Measurements from ENCODE around the gene RIMBP3C. TPM values are rescaled to one million over a fixed set of nuclear protein-coding genes. Genes with fewer than 3 reads are reported as not detected.
"Not testable (repeated sequence)": the region's sequence is repeated elsewhere in the genome, so short reads cannot be mapped to it uniquely, and the experiment has no call there.

The RIMBP3C gene
- total RNA-seq, 1 donor from 2014 or later = 0.05 TPM

GRCh38 chr22:21580623-21581007 is 29.4 kb upstream of the RIMBP3C start:
- DNase-seq (ENCODE audit: low spot score); ATAC-seq: not testable (repeated sequence)

- no peak for DNase-seq (ENCODE audit: low spot score)
- ATAC-seq = no peak
These were observed 28.2 kb upstream of the RIMBP3C start for GRCh38 chr22:21579474-21579851.

- DNase-seq (ENCODE audit: low spot score) = no peak
- ATAC-seq = no peak
These were observed 22.7 kb upstream of the RIMBP3C start for GRCh38 chr22:21573750-21574494.

GRCh38 chr22:21573293-21573734 is 22.1 kb upstream of the RIMBP3C start:
- ATAC-seq = peak; percentile 13
- no peak for DNase-seq (ENCODE audit: low spot score)

- DNase-seq (ENCODE audit: low spot score) (no peak), ATAC-seq (no peak)
These were observed 20.4 kb upstream of the RIMBP3C start for GRCh38 chr22:21571679-21572078.

GRCh38 chr22:21570398-21570797 is 19.1 kb upstream of the RIMBP3C start:
- DNase-seq (ENCODE audit: low spot score) (no peak), ATAC-seq (no peak)

GRCh38 chr22:21569459-21570170 is 18.4 kb upstream of the RIMBP3C start:
- DNase-seq (ENCODE audit: low spot score) = no peak
- no peak for ATAC-seq

GRCh38 chr22:21569076-21569427 is 17.8 kb upstream of the RIMBP3C start:
- not testable (repeated sequence) for ATAC-seq; DNase-seq (ENCODE audit: low spot score)

GRCh38 chr22:21568347-21569075 is 17.2 kb upstream of the RIMBP3C start:
- no peak for DNase-seq (ENCODE audit: low spot score)

GRCh38 chr22:21567456-21568346 is 16.4 kb upstream of the RIMBP3C start, which contains the start of gene UBE2L3:
Gene UBE2L3 (plus strand): TSS chr22:21567714. CDS start chr22:21567745, 31 bp downstream.
- ATAC-seq (peak; percentile 89), DNase-seq (ENCODE audit: low spot score) (peak; percentile 88)

More at GRCh38 chr22:21568347-21569075, 17.2 kb upstream of the RIMBP3C start:
- peak; percentile 53 for ATAC-seq

GRCh38 chr22:21564411-21564810 is 13.2 kb upstream of the RIMBP3C start:
- no peak for DNase-seq (ENCODE audit: low spot score)
- ATAC-seq = no peak

- ATAC-seq (no peak), DNase-seq (ENCODE audit: low spot score) (no peak)
These were observed 12.7 kb upstream of the RIMBP3C start for GRCh38 chr22:21563912-21564311.

GRCh38 chr22:21560657-21561056 is 9.4 kb upstream of the RIMBP3C start:
- peak; percentile 86 for ATAC-seq

GRCh38 chr22:21559345-21560125 is 8.3 kb upstream of the RIMBP3C start:
- ATAC-seq; DNase-seq (ENCODE audit: low spot score): not testable (repeated sequence)

More at GRCh38 chr22:21560657-21561056, 9.4 kb upstream of the RIMBP3C start:
- DNase-seq (ENCODE audit: low spot score) = not testable (repeated sequence)

GRCh38 chr22:21550678-21551047 is 598 bp downstream of the RIMBP3C start:
- ATAC-seq = peak; percentile 80
- DNase-seq (ENCODE audit: low spot score) = not testable (repeated sequence)

GRCh38 chr22:21550008-21550677 is 1.1 kb downstream of the RIMBP3C start:
- ATAC-seq = peak; percentile 85
- not testable (repeated sequence) for DNase-seq (ENCODE audit: low spot score)

- not testable (repeated sequence) for DNase-seq (ENCODE audit: low spot score)
- ATAC-seq = peak; percentile 55
These were observed 1.7 kb downstream of the RIMBP3C start for GRCh38 chr22:21549558-21549957.

- ATAC-seq; DNase-seq (ENCODE audit: low spot score): not testable (repeated sequence)
These were observed 6.6 kb downstream of the RIMBP3C start for GRCh38 chr22:21544432-21545322.
